22Rv1 (cell line): ENCODE measurements around the gene TSEN34.

Experiments used
- ZFX ChIP-seq: fragments of 450-650 bp; IDR thresholded peaks from 2 replicates; pipeline ENCODE4 v1.6.1; 2017; ENCODE audit warnings: antibody characterized with exemption, borderline replicate concordance
- TF ChIP-seq, protein P1 (sequence below): fragments of 450-650 bp; IDR thresholded peaks from 2 replicates; pipeline ENCODE4 v1.5.1; 2017; ENCODE audit warnings: mild to moderate bottlenecking

- TF ChIP-seq, protein P1, sequence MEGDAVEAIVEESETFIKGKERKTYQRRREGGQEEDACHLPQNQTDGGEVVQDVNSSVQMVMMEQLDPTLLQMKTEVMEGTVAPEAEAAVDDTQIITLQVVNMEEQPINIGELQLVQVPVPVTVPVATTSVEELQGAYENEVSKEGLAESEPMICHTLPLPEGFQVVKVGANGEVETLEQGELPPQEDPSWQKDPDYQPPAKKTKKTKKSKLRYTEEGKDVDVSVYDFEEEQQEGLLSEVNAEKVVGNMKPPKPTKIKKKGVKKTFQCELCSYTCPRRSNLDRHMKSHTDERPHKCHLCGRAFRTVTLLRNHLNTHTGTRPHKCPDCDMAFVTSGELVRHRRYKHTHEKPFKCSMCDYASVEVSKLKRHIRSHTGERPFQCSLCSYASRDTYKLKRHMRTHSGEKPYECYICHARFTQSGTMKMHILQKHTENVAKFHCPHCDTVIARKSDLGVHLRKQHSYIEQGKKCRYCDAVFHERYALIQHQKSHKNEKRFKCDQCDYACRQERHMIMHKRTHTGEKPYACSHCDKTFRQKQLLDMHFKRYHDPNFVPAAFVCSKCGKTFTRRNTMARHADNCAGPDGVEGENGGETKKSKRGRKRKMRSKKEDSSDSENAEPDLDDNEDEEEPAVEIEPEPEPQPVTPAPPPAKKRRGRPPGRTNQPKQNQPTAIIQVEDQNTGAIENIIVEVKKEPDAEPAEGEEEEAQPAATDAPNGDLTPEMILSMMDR = no peak
- no peak for TF ChIP-seq ZFX
Observed at GRCh38 chr19:54169149-54169740, 21.9 kb upstream of the TSEN34 start.
